Cardiac muscle cell (in vitro differentiated cells and primary cell): ENCODE data around the gene EMILIN2. TPM values are rescaled to one million over a fixed set of nuclear protein-coding genes. Genes with fewer than 3 reads are reported as not detected.

Source experiments
- DNase-seq, 2 donors: peaks; one replicate each; pipeline versions ENCODE4 v3.0.0 to v3.0.0-alpha.2; 2010 to 2017; ENCODE audit warnings: low read depth in 1 of 2, low spot score in 1 of 2
- H3K27ac ChIP-seq: fragments of 200-600 bp; sonication (generic); 2 replicates; pipeline ENCODE4 v1.5.1; 2016
- H3K27me3 ChIP-seq: fragments of 200-600 bp; sonication (generic); 2 replicates; pipeline ENCODE4 v1.6.0; 2016; ENCODE audit warnings: control low read depth
- H3K36me3 ChIP-seq: fragments of 200-600 bp; sonication (generic); 2 replicates; pipeline ENCODE4 v1.5.1; 2016; ENCODE audit warnings: control low read depth
- H3K4me1 ChIP-seq: fragments of 200-600 bp; sonication (generic); 2 replicates; pipeline ENCODE4 v1.8.1; 2017; ENCODE audit warnings: low read depth, mild to moderate bottlenecking, mixed run types
- H3K4me3 ChIP-seq: fragments of 200-600 bp; sonication (generic); 2 replicates; pipeline ENCODE4 v1.5.1; 2016; ENCODE audit warnings: mild to moderate bottlenecking
- H3K9me3 ChIP-seq: fragments of 200-600 bp; sonication (generic); 2 replicates; pipeline ENCODE4 v1.5.1; 2017; ENCODE audit warnings: low read depth, mild to moderate bottlenecking, control low read depth
- polyA plus RNA-seq: library from polyadenylated mRNA; unstranded; fragments of >200 nt; fragmentation: Nextera tagmentation; extraction: Ambion mirVana; gene quantifications from 2 replicates; pipeline ENCODE4 v1.2.1, GENCODE V29; 2016
- total RNA-seq: library from RNA; depleted of rRNA; stranded (reverse); fragments of >200 nt; gene quantifications from 2 replicates; pipeline ENCODE4 v1.2.3, GENCODE V29; 2016
- TF ChIP-seq, protein P1 (sequence below): IDR thresholded peaks from 2 replicates; pipeline ENCODE4 v1.5.1; 2012; ENCODE audit warnings: low read depth, mild to moderate bottlenecking, low read length

EMILIN2 gene
- total and polyA plus RNA-seq, 2 experiments from 2014 or later: 96.8 to 134 TPM

DNA sequence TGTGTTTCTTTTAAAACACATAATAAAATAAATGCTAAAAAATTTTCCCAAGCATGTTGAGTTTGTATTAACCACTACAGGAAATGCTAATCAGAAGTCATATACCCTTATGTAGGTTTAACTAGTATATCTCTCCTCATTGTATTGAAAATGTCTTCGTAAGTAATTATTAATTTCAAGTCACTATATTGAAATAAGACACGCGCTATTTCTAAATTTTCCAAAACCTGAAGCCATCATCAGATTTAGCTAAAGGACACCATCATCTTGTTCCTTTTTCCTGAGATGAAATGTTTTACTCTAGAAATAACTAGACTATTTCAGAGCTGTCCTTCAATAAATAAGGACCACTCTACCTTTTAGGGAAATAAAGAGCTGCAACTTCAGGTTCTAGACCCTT lies 87.2 kb downstream of the EMILIN2 start:
- H3K36me3 ChIP-seq: peaks cover 50% of the 10 kb centered on the region
- TF ChIP-seq, protein P1, sequence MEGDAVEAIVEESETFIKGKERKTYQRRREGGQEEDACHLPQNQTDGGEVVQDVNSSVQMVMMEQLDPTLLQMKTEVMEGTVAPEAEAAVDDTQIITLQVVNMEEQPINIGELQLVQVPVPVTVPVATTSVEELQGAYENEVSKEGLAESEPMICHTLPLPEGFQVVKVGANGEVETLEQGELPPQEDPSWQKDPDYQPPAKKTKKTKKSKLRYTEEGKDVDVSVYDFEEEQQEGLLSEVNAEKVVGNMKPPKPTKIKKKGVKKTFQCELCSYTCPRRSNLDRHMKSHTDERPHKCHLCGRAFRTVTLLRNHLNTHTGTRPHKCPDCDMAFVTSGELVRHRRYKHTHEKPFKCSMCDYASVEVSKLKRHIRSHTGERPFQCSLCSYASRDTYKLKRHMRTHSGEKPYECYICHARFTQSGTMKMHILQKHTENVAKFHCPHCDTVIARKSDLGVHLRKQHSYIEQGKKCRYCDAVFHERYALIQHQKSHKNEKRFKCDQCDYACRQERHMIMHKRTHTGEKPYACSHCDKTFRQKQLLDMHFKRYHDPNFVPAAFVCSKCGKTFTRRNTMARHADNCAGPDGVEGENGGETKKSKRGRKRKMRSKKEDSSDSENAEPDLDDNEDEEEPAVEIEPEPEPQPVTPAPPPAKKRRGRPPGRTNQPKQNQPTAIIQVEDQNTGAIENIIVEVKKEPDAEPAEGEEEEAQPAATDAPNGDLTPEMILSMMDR: no peak
- H3K27me3 ChIP-seq: no peaks in the 10 kb centered on the region
- no peak overlapping the region for H3K4me3 ChIP-seq
- H3K9me3 ChIP-seq: no peaks in the 10 kb centered on the region
- H3K4me1 ChIP-seq: no peaks in the 10 kb centered on the region
- DNase-seq: no peak
- no peak overlapping the region for H3K27ac ChIP-seq

DNA sequence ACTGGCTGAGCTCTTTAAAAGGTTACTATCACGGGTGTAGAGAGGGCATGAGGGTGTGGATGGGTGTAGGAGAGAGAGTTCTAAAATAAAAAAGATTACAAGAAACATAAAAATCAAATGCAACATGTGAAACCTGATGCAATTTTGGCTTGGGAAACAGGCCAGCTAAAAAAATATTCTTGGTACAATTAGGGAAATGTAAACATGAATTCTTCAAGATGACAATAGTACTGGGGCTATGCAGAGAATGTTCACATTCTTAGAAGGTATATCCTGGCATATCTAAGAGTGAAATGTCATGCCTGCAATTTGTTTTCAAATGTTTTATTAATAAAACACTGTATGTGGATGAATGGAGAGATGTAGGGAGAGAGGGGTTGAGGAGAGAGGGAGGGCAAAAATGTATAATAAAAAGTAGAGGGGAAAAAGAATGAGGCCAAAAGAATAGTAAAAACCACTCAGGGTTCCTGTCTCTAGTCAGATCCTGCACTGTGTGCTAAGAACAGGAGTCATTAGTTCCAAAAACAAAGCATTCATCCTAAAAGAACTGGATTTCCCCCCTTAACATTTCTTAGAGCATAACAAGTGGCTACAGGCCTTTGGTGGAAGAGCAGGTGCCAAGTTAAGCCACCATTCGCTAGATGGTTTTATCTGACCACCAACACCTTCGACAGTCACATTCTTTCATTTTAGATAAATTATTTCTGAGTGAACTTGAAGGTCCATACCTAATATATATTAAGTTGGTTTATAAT lies 88.8 kb downstream of the EMILIN2 start:
- peaks cover 43% of the 10 kb centered on the region for H3K36me3 ChIP-seq
- DNase-seq: peak in 1 of 2 donors; percentile 30
- H3K4me1 ChIP-seq: no peaks in the 10 kb centered on the region
- TF ChIP-seq, protein P1: no peak
- H3K27me3 ChIP-seq: no peaks in the 10 kb centered on the region
- H3K4me3 ChIP-seq: no peak overlapping the region
- no peaks in the 10 kb centered on the region for H3K9me3 ChIP-seq
- H3K27ac ChIP-seq: no peak overlapping the region

DNA sequence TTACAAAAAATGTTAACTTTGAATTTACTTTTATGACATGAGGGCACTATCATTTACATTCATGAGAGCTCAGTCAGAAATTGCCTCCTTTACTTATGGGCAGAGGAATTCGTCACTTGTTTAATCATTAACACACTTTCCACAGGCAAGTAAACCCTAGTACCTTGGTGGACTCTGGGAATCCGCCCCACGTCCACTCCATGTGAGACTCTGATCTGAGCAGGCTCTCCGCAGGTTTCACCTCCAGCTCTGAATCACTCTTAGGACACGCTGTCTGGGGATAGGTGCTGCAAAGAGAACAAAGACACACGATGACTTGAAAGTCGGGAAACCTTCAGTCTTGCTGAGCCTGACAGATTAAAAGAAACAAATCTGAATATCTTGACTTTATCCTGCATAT lies 92.5 kb downstream of the EMILIN2 start:
- TF ChIP-seq, protein P1: no peak
- Histone ChIP-seq H3K27me3 (no peaks in the 10 kb centered on the region), H3K27ac (no peak overlapping the region), H3K4me3 (no peak overlapping the region), H3K9me3 (no peaks in the 10 kb centered on the region), H3K36me3 (peaks cover 24% of the 10 kb centered on the region), H3K4me1 (no peaks in the 10 kb centered on the region)
- DNase-seq: no peak

DNA sequence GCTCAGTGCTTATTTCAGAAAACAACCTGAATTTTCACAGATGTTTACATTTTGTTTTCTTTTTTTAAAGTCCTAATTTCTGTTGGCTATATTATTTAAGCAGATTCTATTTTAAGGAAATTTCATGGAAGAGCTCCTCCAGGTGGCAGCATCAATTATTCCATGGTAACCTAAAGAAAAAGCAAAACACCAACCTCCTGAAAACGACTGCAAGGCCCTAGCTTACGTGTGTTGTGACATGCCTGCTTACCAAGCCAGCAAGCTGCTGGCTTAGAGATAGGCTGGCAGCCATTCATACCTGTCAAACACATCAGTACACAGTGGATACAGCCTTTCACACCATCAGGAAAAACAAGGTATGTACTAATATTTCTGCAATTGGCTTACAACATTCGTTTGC lies 101.2 kb downstream of the EMILIN2 start:
- peaks cover 7% of the 10 kb centered on the region for H3K4me1 ChIP-seq
- H3K9me3 ChIP-seq: no peaks in the 10 kb centered on the region
- H3K36me3 ChIP-seq: peaks cover 23% of the 10 kb centered on the region
- TF ChIP-seq, protein P1: peak; percentile 50
- H3K4me3 ChIP-seq: no peak overlapping the region
- peak; percentile 42 to 78 for DNase-seq
- H3K27ac ChIP-seq: peak overlapping the region; percentile 48
- no peaks in the 10 kb centered on the region for H3K27me3 ChIP-seq

DNA sequence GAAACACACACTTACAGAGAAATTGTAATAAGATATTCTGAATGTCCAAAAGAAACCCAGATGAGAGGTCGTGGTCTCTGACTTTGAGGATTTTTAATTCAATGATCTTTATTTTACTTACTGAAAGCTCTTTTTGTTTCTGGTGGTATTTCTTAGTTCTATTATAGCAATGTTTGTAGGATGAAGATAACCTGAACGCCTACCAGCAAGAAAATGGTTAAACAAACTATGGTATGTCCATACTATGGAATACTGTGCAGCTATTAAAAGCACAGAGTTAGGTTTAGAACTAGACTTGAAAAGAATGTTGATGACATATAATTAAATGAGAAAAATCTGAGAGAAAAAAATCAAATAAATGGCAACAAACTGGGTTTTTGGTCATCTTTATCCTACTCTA lies 105.8 kb downstream of the EMILIN2 start:
- Histone ChIP-seq H3K9me3 (no peaks in the 10 kb centered on the region), H3K36me3 (peaks cover 36% of the 10 kb centered on the region), H3K27me3 (no peaks in the 10 kb centered on the region), H3K27ac (no peak overlapping the region), H3K4me1 (peaks cover 7% of the 10 kb centered on the region), H3K4me3 (no peak overlapping the region)
- DNase-seq: no peak
- TF ChIP-seq, protein P1: no peak
